Smooth muscle cell (in vitro differentiated cells): Measurements from ENCODE around the gene NLRP3. TPM values are rescaled to one million over a fixed set of nuclear protein-coding genes. Genes with fewer than 3 reads are reported as not detected.

ENCODE experiments used
- DNase-seq: peaks from one replicate; lab custom pipeline; 2025; ENCODE audit not compliant: unreplicated experiment; lab: John Stamatoyannopoulos, UW
- H2AFZ ChIP-seq: fragments of 200-600 bp; sonication (generic); 2 replicates; pipeline ENCODE4 v1.6.0; 2016; ENCODE audit warnings: antibody characterized with exemption, low read depth, mild to moderate bottlenecking
- H3F3A ChIP-seq: fragments of 200-600 bp; sonication (generic); 2 replicates; pipeline ENCODE4 v1.6.0; 2017; ENCODE audit warnings: antibody characterized with exemption, low read depth
- H3K27ac ChIP-seq: fragments of 200-600 bp; sonication (generic); 2 replicates; pipeline ENCODE4 v1.5.1; 2016; ENCODE audit warnings: low read depth, mild to moderate bottlenecking
- H3K27me3 ChIP-seq: fragments of 200-600 bp; sonication (generic); 2 replicates; pipeline ENCODE4 v1.6.1; 2016; ENCODE audit warnings: low read depth, mild to moderate bottlenecking
- H3K36me3 ChIP-seq: fragments of 200-600 bp; sonication (generic); 2 replicates; pipeline ENCODE4 v1.5.1; 2016; ENCODE audit warnings: low read depth
- H3K4me1 ChIP-seq: fragments of 200-600 bp; sonication (generic); 2 replicates; pipeline ENCODE4 v1.5.1; 2016; ENCODE audit warnings: low read depth
- H3K4me2 ChIP-seq: fragments of 200-600 bp; sonication (generic); 2 replicates; pipeline ENCODE4 v1.6.0; 2016; ENCODE audit warnings: mild to moderate bottlenecking
- H3K4me3 ChIP-seq: fragments of 200-600 bp; sonication (generic); 2 replicates; pipeline ENCODE4 v1.5.1; 2016; ENCODE audit warnings: mild to moderate bottlenecking
- H3K79me2 ChIP-seq: fragments of 200-600 bp; sonication (generic); 2 replicates; pipeline ENCODE4 v1.6.0; 2016; ENCODE audit warnings: low read depth, mild to moderate bottlenecking
- H3K9ac ChIP-seq: fragments of 200-600 bp; sonication (generic); 2 replicates; pipeline ENCODE4 v1.6.0; 2016; ENCODE audit warnings: low read depth
- H3K9me3 ChIP-seq: fragments of 200-600 bp; sonication (generic); replicated peaks from 2 replicates; pipeline ENCODE4 v1.5.1; 2016; ENCODE audit warnings: low read depth
- H4K20me1 ChIP-seq: fragments of 200-600 bp; sonication (generic); 2 replicates; pipeline ENCODE4 v1.6.0; 2016; ENCODE audit warnings: low read depth
- CTCF ChIP-seq: fragments of 200-600 bp; sonication (generic); IDR thresholded peaks from 2 replicates; pipeline ENCODE4 v1.5.1; 2017; ENCODE audit warnings: borderline replicate concordance, mild to moderate bottlenecking, antibody characterized with exemption; ENCODE audit not compliant: insufficient read depth, poor library complexity, severe bottlenecking
- whole genome bisulfite sequencing: methylation state at CpG from one replicate; pipeline ENCODE4 v1.1.7; 2016; ENCODE audit warnings: low lambda C conversion rate; 5-methylcytosine and 5-hydroxymethylcytosine counted together
- polyA plus RNA-seq: library from polyadenylated mRNA; unstranded; fragments of >200 nt; fragmentation: Nextera tagmentation; extraction: Ambion mirVana; gene quantifications from 2 replicates; pipeline ENCODE4 v1.2.1, GENCODE V29; 2016
- total RNA-seq: library from RNA; depleted of rRNA; stranded (reverse); fragments of >200 nt; gene quantifications from 2 replicates; pipeline ENCODE4 v1.2.3, GENCODE V29; 2014

The NLRP3 gene
- total and polyA plus RNA-seq, 2 experiments from 2014 or later: 0.58 to 1.4 TPM

DNA sequence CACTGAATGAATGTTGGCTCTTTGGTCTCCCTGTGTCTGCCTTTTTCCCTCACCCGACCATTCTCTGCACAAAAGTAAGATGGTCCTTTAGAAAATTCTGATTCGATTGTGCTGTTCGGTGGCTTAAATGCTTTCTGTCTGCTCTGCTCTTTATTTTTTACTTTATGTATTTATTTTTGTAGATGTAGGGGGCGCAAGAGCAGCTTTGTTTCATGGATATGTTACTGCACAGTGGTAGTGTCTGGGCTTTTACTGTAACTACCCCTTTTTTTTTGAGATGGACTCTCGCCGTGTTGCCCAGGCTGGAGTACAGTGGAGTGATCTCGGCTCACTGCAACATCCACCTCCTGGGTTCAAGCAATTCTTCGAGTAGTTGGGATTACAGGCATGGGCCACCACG lies 15.7 kb downstream of the NLRP3 start:
- Histone ChIP-seq H3K36me3 (no peaks in the 10 kb centered on the region), H3K79me2 (no peaks in the 10 kb centered on the region), H3F3A (no peaks in the 10 kb centered on the region), H3K9ac (no peak overlapping the region), H4K20me1 (no peaks in the 10 kb centered on the region), H3K4me2 (no peak overlapping the region), H2AFZ (no peak overlapping the region), H3K4me1 (no peaks in the 10 kb centered on the region), H3K4me3 (no peak overlapping the region), H3K27ac (no peak overlapping the region), H3K9me3 (no peaks in the 10 kb centered on the region), H3K27me3 (no peaks in the 10 kb centered on the region)
- no peak for TF ChIP-seq CTCF
- WGBS: 94% methylated on average over 9 of the region's 9 CpGs
- DNase-seq: no peak

GRCh38 chr1:247434005-247434404 lies 18.0 kb downstream of the NLRP3 start:
- H3K27ac ChIP-seq: no peak overlapping the region
- H3K27me3 ChIP-seq: no peaks in the 10 kb centered on the region
- H3K36me3 ChIP-seq: no peaks in the 10 kb centered on the region
- no peaks in the 10 kb centered on the region for H3F3A ChIP-seq
- no peaks in the 10 kb centered on the region for H4K20me1 ChIP-seq
- H3K4me1 ChIP-seq: no peaks in the 10 kb centered on the region
- H3K4me3 ChIP-seq: no peak overlapping the region
- no peak for TF ChIP-seq CTCF
- 95% methylated on average over 15 of the region's 15 CpGs for WGBS
- no peaks in the 10 kb centered on the region for H3K9me3 ChIP-seq
- H3K9ac ChIP-seq: no peak overlapping the region
- no peak for DNase-seq
- H3K79me2 ChIP-seq: no peaks in the 10 kb centered on the region
- no peak overlapping the region for H2AFZ ChIP-seq
- H3K4me2 ChIP-seq: no peak overlapping the region

DNA sequence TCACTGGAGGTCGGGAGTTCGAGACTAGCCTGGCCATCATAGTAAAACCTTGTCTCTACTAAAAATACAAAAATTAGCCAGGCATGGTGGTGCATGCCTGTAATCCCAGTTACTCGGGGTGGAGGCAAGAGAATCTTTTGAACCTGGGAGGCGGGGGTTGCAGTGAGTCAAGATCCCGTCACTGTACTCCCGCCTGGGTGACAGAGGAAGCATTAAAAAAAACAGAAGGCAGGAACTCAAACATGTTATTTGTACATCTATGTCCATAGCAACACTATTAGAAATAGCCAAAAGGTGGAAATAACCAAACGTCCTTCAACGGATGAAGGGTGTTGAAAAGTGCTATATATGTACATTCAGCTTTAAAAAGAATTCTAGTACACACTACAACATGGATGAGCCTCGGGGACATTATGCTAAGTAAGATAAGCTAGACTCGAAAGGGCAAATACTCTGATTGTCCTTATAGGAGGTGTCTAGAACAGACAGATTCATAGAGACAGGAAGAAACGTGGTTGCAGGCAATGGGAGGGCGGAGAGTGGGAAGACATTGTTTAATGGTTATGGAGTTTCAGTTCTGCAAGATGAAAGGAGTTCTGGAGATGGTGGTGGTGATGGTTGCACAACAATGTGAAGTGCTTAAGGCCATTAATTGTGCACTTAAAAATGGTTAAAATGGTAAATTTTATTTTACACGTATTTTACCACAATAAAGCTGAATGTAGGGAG lies 19.2 kb downstream of the NLRP3 start:
- Histone ChIP-seq H3K4me3 (no peak overlapping the region), H3K27me3 (no peaks in the 10 kb centered on the region), H3K4me1 (no peaks in the 10 kb centered on the region), H3K36me3 (no peaks in the 10 kb centered on the region), H3K4me2 (no peak overlapping the region), H3K27ac (no peak overlapping the region), H2AFZ (no peak overlapping the region), H4K20me1 (no peaks in the 10 kb centered on the region), H3K9me3 (no peaks in the 10 kb centered on the region), H3K9ac (no peak overlapping the region), H3F3A (no peaks in the 10 kb centered on the region), H3K79me2 (no peaks in the 10 kb centered on the region)
- DNase-seq: no peak
- WGBS: 86% methylated on average over 13 of the region's 13 CpGs
- TF ChIP-seq CTCF: no peak

DNA sequence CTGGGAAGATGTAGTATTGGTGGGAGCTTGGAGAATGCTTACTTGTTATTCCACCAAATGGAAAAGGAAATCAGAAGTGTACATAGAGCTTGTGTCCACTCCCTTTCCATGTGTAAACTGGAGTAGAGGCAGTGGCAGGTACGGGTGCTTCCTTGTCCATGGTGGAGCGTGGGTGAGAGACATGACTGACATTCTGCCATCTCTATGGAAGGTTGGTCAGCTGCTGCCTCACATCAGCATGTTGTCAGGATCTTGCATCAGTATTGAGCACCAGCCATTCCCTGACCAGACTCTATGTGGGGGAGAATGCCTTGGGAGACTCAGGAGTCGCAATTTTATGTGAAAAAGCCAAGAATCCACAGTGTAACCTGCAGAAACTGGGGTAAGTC lies 19.8 kb downstream of the NLRP3 start:
- H3K27ac ChIP-seq: no peak overlapping the region
- no peaks in the 10 kb centered on the region for H4K20me1 ChIP-seq
- H3K4me3 ChIP-seq: no peak overlapping the region
- no peaks in the 10 kb centered on the region for H3K4me1 ChIP-seq
- no peaks in the 10 kb centered on the region for H3F3A ChIP-seq
- 92% methylated on average over 3 of the region's 3 CpGs for WGBS
- no peak overlapping the region for H2AFZ ChIP-seq
- H3K4me2 ChIP-seq: no peak overlapping the region
- H3K36me3 ChIP-seq: no peaks in the 10 kb centered on the region
- no peak overlapping the region for H3K9ac ChIP-seq
- H3K79me2 ChIP-seq: no peaks in the 10 kb centered on the region
- H3K9me3 ChIP-seq: no peaks in the 10 kb centered on the region
- TF ChIP-seq CTCF: no peak
- no peak for DNase-seq
- no peaks in the 10 kb centered on the region for H3K27me3 ChIP-seq
